22Rv1 (cell line): ENCODE results near the gene TRNT1.

Source experiments
- CTCF ChIP-seq: fragments of 450-650 bp; IDR thresholded peaks from 2 replicates; pipeline ENCODE4 v1.5.1; 2017; ENCODE audit warnings: mild to moderate bottlenecking
- ZFX ChIP-seq: fragments of 450-650 bp; IDR thresholded peaks from 2 replicates; pipeline ENCODE4 v1.6.1; 2017; ENCODE audit warnings: antibody characterized with exemption, borderline replicate concordance

DNA sequence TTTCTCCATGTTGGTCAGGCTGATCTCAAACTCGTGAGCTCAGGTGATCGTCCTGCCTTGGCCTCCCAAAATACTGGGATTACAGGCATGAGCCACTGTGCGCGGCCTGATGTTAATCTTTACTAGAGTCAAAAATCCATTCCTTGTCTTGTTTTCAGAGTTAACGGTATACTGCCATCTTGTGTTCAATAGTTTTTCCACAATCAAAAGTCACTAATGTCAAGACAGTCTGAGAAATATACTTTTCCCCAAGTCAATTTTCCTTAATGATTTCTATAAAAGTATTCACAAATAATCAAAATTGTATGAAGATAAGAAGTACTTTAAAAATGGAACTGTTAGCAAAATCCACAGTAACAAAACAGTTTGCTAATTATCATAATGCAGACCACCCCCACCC, 44.3 kb downstream of the TRNT1 start:
- peak; percentile 65 for TF ChIP-seq CTCF
- no peak for TF ChIP-seq ZFX
